Measurements from ENCODE around the gene ATG13. TPM values are rescaled to one million over a fixed set of nuclear protein-coding genes. Genes with fewer than 3 reads are reported as not detected.

The ATG13 gene
- total RNA-seq, 1 experiment from 2014 or later, result 109 TPM

- DNase-seq, result peak in 1 of 2 experiments; percentile 48
- H3K4me3 ChIP-seq, result no peak overlapping the region
- H3K9me3 ChIP-seq (ENCODE audit: insufficient read depth, low read depth), result no peaks in the 10 kb centered on the region
These were observed 8.1 kb downstream of the ATG13 start for GRCh38 chr11:46625406-46625805.

DNA sequence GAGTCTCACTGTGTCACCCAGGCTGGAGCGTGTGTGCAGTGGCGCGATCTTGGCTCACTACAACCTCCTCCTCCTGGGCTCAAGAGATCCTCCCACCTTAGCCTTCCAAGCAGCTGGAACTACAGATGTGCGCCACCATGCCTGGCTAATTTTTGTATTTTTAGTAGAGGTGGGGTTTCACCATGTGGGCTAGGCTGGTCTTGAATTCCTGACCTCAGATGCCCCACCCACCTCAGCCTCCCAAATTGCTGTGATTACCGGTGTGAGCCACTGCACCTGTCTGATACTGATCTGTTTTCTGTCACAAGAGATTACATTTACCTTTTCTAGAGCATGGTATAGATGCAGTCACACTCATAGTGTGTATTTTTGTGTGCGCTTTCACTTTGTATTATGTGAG lies 11.6 kb downstream of the ATG13 start:
- H3K36me3 ChIP-seq (ENCODE audit: low read depth), result peaks cover 32% of the 10 kb centered on the region
- TF ChIP-seq CTCF (conservative IDR thresholded peaks at IDR 0.05), result no peak
- no peak for TF ChIP-seq EZH2 (IDR thresholded peaks at IDR 0.05; ENCODE audit: low read depth)
- no peaks in the 10 kb centered on the region for H3K9me2 ChIP-seq (ENCODE audit: insufficient read depth)
- H3F3A ChIP-seq (ENCODE audit: insufficient read depth, low read depth), result peaks cover 8% of the 10 kb centered on the region
- peaks cover 14% of the 10 kb centered on the region for H4K20me1 ChIP-seq (ENCODE audit: insufficient read depth)
- no peak overlapping the region for H3K27ac ChIP-seq
- H3K4me3 ChIP-seq, result no peak overlapping the region
- CTCF ChIA-PET, result no interaction called here
- POLR2A ChIA-PET (ENCODE audit: unreplicated experiment), result no interaction called here
- H3K27me3 ChIP-seq (ENCODE audit: insufficient read depth, low read depth), result no peaks in the 10 kb centered on the region
- BruUV-seq (replicated peaks), result no TSS peak
- H3K9me3 ChIP-seq (ENCODE audit: insufficient read depth, low read depth), result no peaks in the 10 kb centered on the region
- 0 out of 2 replicates have a peak, but pooled peaks cover 11% of the 10 kb centered on the region for H3K4me1 ChIP-seq (replicated peaks; ENCODE audit: insufficient read depth)
- no peak for DNase-seq
- H3K79me2 ChIP-seq (ENCODE audit: low read depth), result peaks cover 40% of the 10 kb centered on the region
- H3K4me2 ChIP-seq, result no peak overlapping the region
- intact Hi-C loops (cut with micrococcal nuclease; ENCODE audit: unreplicated experiment), result no loop called here
- H2AFZ ChIP-seq, result no peak overlapping the region

More at GRCh38 chr11:46625406-46625805, 8.1 kb downstream of the ATG13 start:
- H3K27me3 ChIP-seq (ENCODE audit: insufficient read depth, low read depth), result no peaks in the 10 kb centered on the region
- no peak overlapping the region for H3K4me2 ChIP-seq
- no TSS peak for BruUV-seq (replicated peaks)
- 0 out of 2 replicates have a peak, but pooled peaks cover 13% of the 10 kb centered on the region for H3K4me1 ChIP-seq (replicated peaks; ENCODE audit: insufficient read depth)
- intact Hi-C loops (cut with micrococcal nuclease; ENCODE audit: unreplicated experiment), result no loop called here
- ChIA-PET CTCF (interaction anchor here (0.6 kb wide), 1 partner anchor 538 kb away, joined by 3 read pairs; no protein-coding TSS in a partner anchor), POLR2A (ENCODE audit: unreplicated experiment) (interaction anchor here (0.6 kb wide), 3 partner anchors 22 to 953 kb away, joined by 3 to 6 read pairs (median 4); no protein-coding TSS in a partner anchor)
- H3K36me3 ChIP-seq (ENCODE audit: low read depth), result peaks cover 29% of the 10 kb centered on the region
- TF ChIP-seq CTCF (conservative IDR thresholded peaks at IDR 0.05) (no peak), EZH2 (IDR thresholded peaks at IDR 0.05; ENCODE audit: low read depth) (no peak)
- no peak overlapping the region for H3K27ac ChIP-seq
- peaks cover 14% of the 10 kb centered on the region for H3F3A ChIP-seq (ENCODE audit: insufficient read depth, low read depth)
- peaks cover 60% of the 10 kb centered on the region for H3K79me2 ChIP-seq (ENCODE audit: low read depth)
- H3K9me2 ChIP-seq (ENCODE audit: insufficient read depth), result no peaks in the 10 kb centered on the region
- H2AFZ ChIP-seq, result no peak overlapping the region
- H4K20me1 ChIP-seq (ENCODE audit: insufficient read depth), result peaks cover 16% of the 10 kb centered on the region

DNA sequence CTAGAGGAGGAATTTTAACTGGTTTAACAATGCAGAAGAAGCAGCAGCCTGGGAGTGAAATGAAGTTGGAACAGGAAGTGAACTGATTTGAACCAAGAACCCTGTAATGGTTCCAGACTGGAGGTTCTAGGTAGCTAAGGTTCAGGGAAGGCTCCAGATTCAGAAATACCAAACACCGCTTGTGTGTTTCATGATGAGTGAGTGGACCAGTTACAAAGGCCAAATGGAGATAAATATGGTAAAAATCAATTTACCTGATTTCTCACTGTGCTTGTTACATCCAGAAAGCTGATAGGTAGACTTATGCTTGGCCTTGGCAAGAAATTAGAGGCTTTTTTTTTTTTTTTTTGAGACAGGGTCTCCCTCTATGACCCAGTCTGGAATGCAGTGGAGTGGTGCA lies 12.9 kb downstream of the ATG13 start:
- no TSS peak for BruUV-seq (replicated peaks)
- CTCF ChIA-PET, result no interaction called here
- TF ChIP-seq CTCF (conservative IDR thresholded peaks at IDR 0.05) (no peak), EZH2 (IDR thresholded peaks at IDR 0.05; ENCODE audit: low read depth) (no peak)

More for the DNA sequence above, 12.9 kb downstream of the ATG13 start:
- no peak for DNase-seq
- H3K4me3 ChIP-seq, result no peak overlapping the region
- H3K36me3 ChIP-seq (ENCODE audit: low read depth), result peaks cover 22% of the 10 kb centered on the region
- POLR2A ChIA-PET (ENCODE audit: unreplicated experiment), result interaction anchor here (0.5 kb wide), 1 partner anchor 376 kb away, joined by 4 read pairs; no protein-coding TSS in a partner anchor
- intact Hi-C loops (cut with micrococcal nuclease; ENCODE audit: unreplicated experiment), result no loop called here
- H3K9me2 ChIP-seq (ENCODE audit: insufficient read depth), result no peaks in the 10 kb centered on the region
- H3K27ac ChIP-seq, result no peak overlapping the region
- H3K9me3 ChIP-seq (ENCODE audit: insufficient read depth, low read depth), result no peaks in the 10 kb centered on the region
- H2AFZ ChIP-seq, result no peak overlapping the region
- H3K27me3 ChIP-seq (ENCODE audit: insufficient read depth, low read depth), result no peaks in the 10 kb centered on the region
- H3K4me1 ChIP-seq (replicated peaks; ENCODE audit: insufficient read depth), result 0 out of 2 replicates have a peak, but pooled peaks cover 3% of the 10 kb centered on the region
- peaks cover 28% of the 10 kb centered on the region; the same call in 1 of the 2 replicates for H3K79me2 ChIP-seq (ENCODE audit: low read depth)
- peaks cover 10% of the 10 kb centered on the region for H4K20me1 ChIP-seq (ENCODE audit: insufficient read depth)
- no peak overlapping the region for H3K4me2 ChIP-seq
- H3F3A ChIP-seq (ENCODE audit: insufficient read depth, low read depth), result peaks cover 3% of the 10 kb centered on the region; the same call in 1 of the 2 replicates

Measured in PC-9 (cell line).